HepG2 (cell line): ENCODE measurements around the gene PDZD4. TPM values are rescaled to one million over a fixed set of nuclear protein-coding genes. Genes with fewer than 3 reads are reported as not detected.
A peak's percentile ranks its signal among the peaks of the same experiment; 100 is the strongest.

ENCODE experiments used
- CSRNP2 ChIP-seq: sonication (generic); formaldehyde crosslinking; conservative IDR thresholded peaks from 2 replicates; pipeline ENCODE4 v1.8.0; 2022; ENCODE audit warnings: low read depth, missing genetic modification reagents
- DNMT1 ChIP-seq: sonication (generic); formaldehyde crosslinking; IDR thresholded peaks from 2 replicates; pipeline ENCODE4 v1.5.1; 2020; ENCODE audit warnings: mild to moderate bottlenecking, missing genetic modification reagents
- EEA1 ChIP-seq: sonication (generic); formaldehyde crosslinking; IDR thresholded peaks from 2 replicates; pipeline ENCODE4 v1.5.1; 2020; ENCODE audit warnings: mild to moderate bottlenecking, missing genetic modification reagents, borderline replicate concordance
- GATAD2A ChIP-seq: IDR thresholded peaks from 2 replicates; pipeline ENCODE4 v1.6.1; 2016
- NFIC ChIP-seq: IDR thresholded peaks from 2 replicates; pipeline ENCODE4 v1.6.1; 2012; ENCODE audit warnings: mild to moderate bottlenecking, low read length, inconsistent platforms
- NFKBIZ ChIP-seq: IDR thresholded peaks from 2 replicates; pipeline ENCODE4 v1.6.1; 2018; ENCODE audit warnings: missing genetic modification reagents, missing compliant biosample characterization
- PPARG ChIP-seq: conservative IDR thresholded peaks from 2 replicates; pipeline ENCODE4 v1.6.1; 2016; ENCODE audit warnings: missing biosample characterization, missing genetic modification reagents
- PTBP1 ChIP-seq: fragments of 200-400 bp; formaldehyde crosslinking; IDR thresholded peaks from 2 replicates; pipeline ENCODE4 v1.6.1; 2018; ENCODE audit warnings: low read length, low read depth; ENCODE audit not compliant: poor library complexity, severe bottlenecking
- TBX2 ChIP-seq: sonication (generic); formaldehyde crosslinking; IDR thresholded peaks from 2 replicates; pipeline ENCODE4 v1.5.0; 2020; ENCODE audit warnings: missing genetic modification reagents, mild to moderate bottlenecking, borderline replicate concordance
- ZBTB3 ChIP-seq: sonication (generic); formaldehyde crosslinking; IDR thresholded peaks from 2 replicates; pipeline ENCODE4 v1.4.0; 2020; ENCODE audit warnings: low read depth, mild to moderate bottlenecking, moderate library complexity, missing genetic modification reagents, borderline replicate concordance
- ZFP82 ChIP-seq: sonication (generic); formaldehyde crosslinking; IDR thresholded peaks from 2 replicates; pipeline ENCODE4 v1.5.1; 2020; ENCODE audit warnings: mild to moderate bottlenecking, missing genetic modification reagents, borderline replicate concordance
- ZNF121 ChIP-seq: sonication (generic); formaldehyde crosslinking; IDR thresholded peaks from 2 replicates; pipeline ENCODE4 v1.5.0; 2020; ENCODE audit warnings: mild to moderate bottlenecking, missing genetic modification reagents
- ZNF326 ChIP-seq: sonication (generic); formaldehyde crosslinking; IDR thresholded peaks from 2 replicates; pipeline ENCODE4 v1.4.0; 2020; ENCODE audit warnings: missing genetic modification reagents, borderline replicate concordance
- ZNF484 ChIP-seq: sonication (generic); formaldehyde crosslinking; IDR thresholded peaks from 2 replicates; pipeline ENCODE4 v1.5.1; 2020; ENCODE audit warnings: mild to moderate bottlenecking, low read depth, missing genetic modification reagents, borderline replicate concordance
- ZNF746 ChIP-seq: sonication (generic); formaldehyde crosslinking; IDR thresholded peaks from 2 replicates; pipeline ENCODE4 v1.8.0; 2022; ENCODE audit warnings: mild to moderate bottlenecking, missing genetic modification reagents
- ZNF761 ChIP-seq: sonication (generic); formaldehyde crosslinking; conservative IDR thresholded peaks from 2 replicates; pipeline ENCODE4 v1.4.0; 2020; ENCODE audit warnings: mild to moderate bottlenecking, missing genetic modification reagents
- ZNF788 ChIP-seq: sonication (generic); formaldehyde crosslinking; IDR thresholded peaks from 2 replicates; pipeline ENCODE4 v1.5.0; 2020; ENCODE audit warnings: mild to moderate bottlenecking, missing genetic modification reagents, borderline replicate concordance
- ZNF83 ChIP-seq: sonication (generic); formaldehyde crosslinking; IDR thresholded peaks from 2 replicates; pipeline ENCODE4 v1.4.0; 2020; ENCODE audit warnings: missing genetic modification reagents, mild to moderate bottlenecking, borderline replicate concordance
- polyA plus RNA-seq, 8 experiments: library from polyadenylated mRNA; depleted of rRNA in 3 of 8; stranded (reverse) in 7 of 8; unstranded in 1 of 8; fragments of >200 nt; fragmentation: Illumina TruSeq in 4 of 8; extraction: Trizol in 4 of 8; gene quantifications; 2 replicates each; pipeline versions ENCODE4 v1.2.1 to v1.2.3, GENCODE V29; 2011 to 2016; ENCODE audit warnings: low read depth in 4 of 8, missing spikeins in 1 of 8, mixed read lengths in 1 of 8; ENCODE audit not compliant: insufficient read depth in 1 of 8
- total RNA-seq, 5 experiments: library from RNA; depleted of rRNA; stranded (reverse); fragments of >200 nt; fragmentation: Illumina TruSeq; extraction: Trizol; gene quantifications; 2 replicates each; pipeline ENCODE4 v1.2.3, GENCODE V29; 2016; ENCODE audit warnings: low read depth in 1 of 5
- TF ChIP-seq, protein P1 (sequence below): sonication (generic); formaldehyde crosslinking; IDR thresholded peaks from 2 replicates; pipeline ENCODE4 v1.5.1; 2020; ENCODE audit warnings: missing genetic modification reagents, mild to moderate bottlenecking, borderline replicate concordance
- TF ChIP-seq, protein P2 (sequence below): sonication (generic); formaldehyde crosslinking; IDR thresholded peaks from 2 replicates; pipeline ENCODE4 v1.4.0; 2020; ENCODE audit warnings: mild to moderate bottlenecking, missing genetic modification reagents
- TF ChIP-seq, protein P3 (sequence below): sonication (generic); formaldehyde crosslinking; IDR thresholded peaks from 2 replicates; pipeline ENCODE4 v1.4.0; 2020; ENCODE audit warnings: missing genetic modification reagents

The PDZD4 gene
- total and polyA plus RNA-seq, 2 of the 13 experiments (the other 11 are each of a cell fraction or from before 2014, with no cell fraction given): not detected

GRCh38 chrX:153875391-153876111 is 45.2 kb upstream of the PDZD4 start (continued):
- TF ChIP-seq, protein P1, sequence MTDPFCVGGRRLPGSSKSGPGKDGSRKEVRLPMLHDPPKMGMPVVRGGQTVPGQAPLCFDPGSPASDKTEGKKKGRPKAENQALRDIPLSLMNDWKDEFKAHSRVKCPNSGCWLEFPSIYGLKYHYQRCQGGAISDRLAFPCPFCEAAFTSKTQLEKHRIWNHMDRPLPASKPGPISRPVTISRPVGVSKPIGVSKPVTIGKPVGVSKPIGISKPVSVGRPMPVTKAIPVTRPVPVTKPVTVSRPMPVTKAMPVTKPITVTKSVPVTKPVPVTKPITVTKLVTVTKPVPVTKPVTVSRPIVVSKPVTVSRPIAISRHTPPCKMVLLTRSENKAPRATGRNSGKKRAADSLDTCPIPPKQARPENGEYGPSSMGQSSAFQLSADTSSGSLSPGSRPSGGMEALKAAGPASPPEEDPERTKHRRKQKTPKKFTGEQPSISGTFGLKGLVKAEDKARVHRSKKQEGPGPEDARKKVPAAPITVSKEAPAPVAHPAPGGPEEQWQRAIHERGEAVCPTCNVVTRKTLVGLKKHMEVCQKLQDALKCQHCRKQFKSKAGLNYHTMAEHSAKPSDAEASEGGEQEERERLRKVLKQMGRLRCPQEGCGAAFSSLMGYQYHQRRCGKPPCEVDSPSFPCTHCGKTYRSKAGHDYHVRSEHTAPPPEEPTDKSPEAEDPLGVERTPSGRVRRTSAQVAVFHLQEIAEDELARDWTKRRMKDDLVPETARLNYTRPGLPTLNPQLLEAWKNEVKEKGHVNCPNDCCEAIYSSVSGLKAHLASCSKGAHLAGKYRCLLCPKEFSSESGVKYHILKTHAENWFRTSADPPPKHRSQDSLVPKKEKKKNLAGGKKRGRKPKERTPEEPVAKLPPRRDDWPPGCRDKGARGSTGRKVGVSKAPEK: peak; percentile 68; the same call in 1 of the 2 replicates
- TF ChIP-seq NFKBIZ (CRISPR knock-in tag) (peak; percentile 100), GATAD2A (CRISPR knock-in tag) (peak; percentile 90), ZBTB3 (CRISPR knock-in tag) (peak; percentile 97; the same call in 1 of the 2 replicates), NFIC (no peak), ZNF326 (CRISPR knock-in tag) (peak; percentile 98), EEA1 (CRISPR knock-in tag) (peak; percentile 100), CSRNP2 (peak; percentile 96), ZNF788 (CRISPR knock-in tag) (peak; percentile 97), PTBP1 (no peak), TBX2 (CRISPR knock-in tag) (peak; percentile 98), ZNF121 (peak; percentile 84), ZNF746 (CRISPR knock-in tag) (peak; percentile 97), ZNF761 (peak; percentile 98), ZNF484 (peak; percentile 97; the same call in 1 of the 2 replicates), PPARG (CRISPR knock-in tag) (peak; percentile 95), ZNF83 (peak; percentile 100), ZFP82 (CRISPR knock-in tag) (peak; percentile 100), DNMT1 (CRISPR knock-in tag) (peak; percentile 96)
- TF ChIP-seq, protein P2, sequence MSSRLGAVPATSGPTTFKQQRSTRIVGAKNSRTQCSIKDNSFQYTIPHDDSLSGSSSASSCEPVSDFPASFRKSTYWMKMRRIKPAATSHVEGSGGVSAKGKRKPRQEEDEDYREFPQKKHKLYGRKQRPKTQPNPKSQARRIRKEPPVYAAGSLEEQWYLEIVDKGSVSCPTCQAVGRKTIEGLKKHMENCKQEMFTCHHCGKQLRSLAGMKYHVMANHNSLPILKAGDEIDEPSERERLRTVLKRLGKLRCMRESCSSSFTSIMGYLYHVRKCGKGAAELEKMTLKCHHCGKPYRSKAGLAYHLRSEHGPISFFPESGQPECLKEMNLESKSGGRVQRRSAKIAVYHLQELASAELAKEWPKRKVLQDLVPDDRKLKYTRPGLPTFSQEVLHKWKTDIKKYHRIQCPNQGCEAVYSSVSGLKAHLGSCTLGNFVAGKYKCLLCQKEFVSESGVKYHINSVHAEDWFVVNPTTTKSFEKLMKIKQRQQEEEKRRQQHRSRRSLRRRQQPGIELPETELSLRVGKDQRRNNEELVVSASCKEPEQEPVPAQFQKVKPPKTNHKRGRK (CRISPR knock-in tag): 0 out of 2 replicates have a peak, but pooled peaks have one; percentile 33
- TF ChIP-seq, protein P3, sequence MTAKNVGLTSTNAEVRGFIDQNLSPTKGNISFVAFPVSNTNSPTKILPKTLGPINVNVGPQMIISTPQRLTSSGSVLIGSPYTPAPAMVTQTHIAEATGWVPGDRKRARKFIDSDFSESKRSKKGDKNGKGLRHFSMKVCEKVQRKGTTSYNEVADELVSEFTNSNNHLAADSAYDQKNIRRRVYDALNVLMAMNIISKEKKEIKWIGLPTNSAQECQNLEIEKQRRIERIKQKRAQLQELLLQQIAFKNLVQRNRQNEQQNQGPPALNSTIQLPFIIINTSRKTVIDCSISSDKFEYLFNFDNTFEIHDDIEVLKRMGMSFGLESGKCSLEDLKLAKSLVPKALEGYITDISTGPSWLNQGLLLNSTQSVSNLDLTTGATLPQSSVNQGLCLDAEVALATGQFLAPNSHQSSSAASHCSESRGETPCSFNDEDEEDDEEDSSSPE: peak; percentile 80
